ENCODE results near the gene LSM5.

The LSM5 gene

GRCh38 chr7:32459788-32460187 is 30.4 kb downstream of the LSM5 start:
- no peak for DNase-seq

- DNase-seq: no peak
Observed at GRCh38 chr7:32458025-32458424, 32.2 kb downstream of the LSM5 start.

GRCh38 chr7:32453341-32454011 is 36.7 kb downstream of the LSM5 start:
- no peak for DNase-seq

GRCh38 chr7:32447218-32447617 is 43.0 kb downstream of the LSM5 start:
- DNase-seq: no peak

GRCh38 chr7:32436146-32436928 is 53.8 kb downstream of the LSM5 start:
- DNase-seq: no peak

Data from right forelimb (tissue), 1 donor.